Measurements from ENCODE around the gene FAM131C.
A peak's percentile ranks its signal among the peaks of the same experiment; 100 is the strongest.

The FAM131C gene

GRCh38 chr1:16101623-16102022 lies 28.2 kb upstream of the FAM131C start:
- DNase-seq (ENCODE audit: low read depth, low spot score): no peak

GRCh38 chr1:16099412-16099811 lies 26.0 kb upstream of the FAM131C start:
- DNase-seq (ENCODE audit: low read depth, low spot score): no peak

- DNase-seq (ENCODE audit: low read depth, low spot score): no peak
These were observed 22.0 kb upstream of the FAM131C start for GRCh38 chr1:16095447-16095846.

GRCh38 chr1:16094453-16095158 lies 21.2 kb upstream of the FAM131C start:
- no peak for DNase-seq (ENCODE audit: low read depth, low spot score)

GRCh38 chr1:16093611-16094010 lies 20.2 kb upstream of the FAM131C start:
- no peak for DNase-seq (ENCODE audit: low read depth, low spot score)

- no peak for DNase-seq (ENCODE audit: low read depth, low spot score)
These were observed 19.6 kb upstream of the FAM131C start for GRCh38 chr1:16092923-16093511.

- DNase-seq (ENCODE audit: low read depth, low spot score): no peak
These were observed 18.9 kb upstream of the FAM131C start for GRCh38 chr1:16092097-16092922.

- DNase-seq (ENCODE audit: low read depth, low spot score): no peak
These were observed 17.8 kb upstream of the FAM131C start for GRCh38 chr1:16091296-16091695.

GRCh38 chr1:16090076-16090826 lies 16.8 kb upstream of the FAM131C start:
- no peak for DNase-seq (ENCODE audit: low read depth, low spot score)

GRCh38 chr1:16088996-16089395 lies 15.5 kb upstream of the FAM131C start:
- DNase-seq (ENCODE audit: low read depth, low spot score): no peak

- DNase-seq (ENCODE audit: low read depth, low spot score): no peak
These were observed 15.0 kb upstream of the FAM131C start for GRCh38 chr1:16088351-16088911.

- DNase-seq (ENCODE audit: low read depth, low spot score): no peak
These were observed 14.3 kb upstream of the FAM131C start for GRCh38 chr1:16087733-16088132.

- no peak for DNase-seq (ENCODE audit: low read depth, low spot score)
These were observed 12.1 kb upstream of the FAM131C start for GRCh38 chr1:16085522-16085921.

- DNase-seq (ENCODE audit: low read depth, low spot score): no peak
These were observed 10.0 kb upstream of the FAM131C start for GRCh38 chr1:16083486-16083885.

- peak; percentile 28 for DNase-seq (ENCODE audit: low read depth, low spot score)
These were observed 9.0 kb upstream of the FAM131C start for GRCh38 chr1:16082283-16083038.

- no peak for DNase-seq (ENCODE audit: low read depth, low spot score)
These were observed 8.2 kb upstream of the FAM131C start for GRCh38 chr1:16081636-16082035.

GRCh38 chr1:16080422-16081150 lies 7.1 kb upstream of the FAM131C start:
- DNase-seq (ENCODE audit: low read depth, low spot score): no peak

- DNase-seq (ENCODE audit: low read depth, low spot score): peak; percentile 33
These were observed 5.6 kb upstream of the FAM131C start for GRCh38 chr1:16078925-16079656.

Data from activated naive CD8-positive, alpha-beta T cell treated with anti-CD3 and anti-CD28 coated beads, Interleukin-2, amount 50 U/mL, for 16 hours (primary cell).